Keratinocyte (primary cell): ENCODE results near the gene RGS6. TPM values are rescaled to one million over a fixed set of nuclear protein-coding genes. Genes with fewer than 3 reads are reported as not detected.

Experiments used
- DNase-seq: peaks from one replicate; pipeline ENCODE4 v3.0.0-alpha.2; 2011; ENCODE audit warnings: low read depth, missing footprints, low spot score
- FAIRE-seq: peaks from 2 replicates; lab custom pipeline; 2011; peaks lifted over from hg19 to GRCh38; lab: Jason Lieb, UNC
- H2AFZ ChIP-seq: 2 replicates; pipeline ENCODE4 v1.6.0; 2012; ENCODE audit warnings: low read length, control low read depth, inconsistent platforms; ENCODE audit not compliant: control insufficient read depth
- H3K27ac ChIP-seq: 2 replicates; pipeline ENCODE4 v1.5.1; 2011; ENCODE audit warnings: low read length; ENCODE audit not compliant: control insufficient read depth, insufficient read depth
- H3K27me3 ChIP-seq: 3 replicates; pipeline ENCODE4 v1.6.0; 2011; ENCODE audit warnings: low read length; ENCODE audit not compliant: control insufficient read depth, insufficient read depth; ENCODE audit errors: extremely low read depth
- H3K36me3 ChIP-seq, 2 experiments: 2 replicates in 1 of 2; 3 replicates in 1 of 2; pipeline ENCODE4 v1.5.1; 2011; ENCODE audit warnings: low read length in 2 of 2, mild to moderate bottlenecking in 1 of 2; ENCODE audit not compliant: control insufficient read depth in 2 of 2, insufficient read depth in 2 of 2; ENCODE audit errors: extremely low read depth in 1 of 2
- H3K4me1 ChIP-seq: 3 replicates; pipeline ENCODE4 v1.5.1; 2011; ENCODE audit warnings: low read length; ENCODE audit not compliant: control insufficient read depth, insufficient read depth; ENCODE audit errors: extremely low read depth
- H3K4me2 ChIP-seq: 3 replicates; pipeline ENCODE4 v1.6.0; 2011; ENCODE audit warnings: low read depth, low read length; ENCODE audit not compliant: control insufficient read depth, insufficient read depth; ENCODE audit errors: extremely low read depth
- H3K4me3 ChIP-seq, 3 experiments: fragments of 200-600 bp in 1 of 3; sonication (generic) in 1 of 3; 2 replicates in 2 of 3; 3 replicates in 1 of 3; pipeline ENCODE4 v1.5.1; 2011 to 2016; ENCODE audit warnings: low read length in 3 of 3, mild to moderate bottlenecking in 3 of 3, control low read depth in 2 of 3, inconsistent platforms in 1 of 3, low read depth in 1 of 3, mixed read lengths in 1 of 3, mixed run types in 1 of 3, moderate library complexity in 1 of 3; ENCODE audit not compliant: control insufficient read depth in 2 of 3, insufficient read depth in 2 of 3; ENCODE audit errors: extremely low read depth in 1 of 3
- H3K79me2 ChIP-seq: 2 replicates; pipeline ENCODE4 v1.6.0; 2012; ENCODE audit warnings: low read length; ENCODE audit not compliant: control insufficient read depth, insufficient read depth
- H3K9ac ChIP-seq: 3 replicates; pipeline ENCODE4 v1.6.0; 2011; ENCODE audit warnings: low read length; ENCODE audit not compliant: control insufficient read depth, insufficient read depth; ENCODE audit errors: extremely low read depth
- H3K9me1 ChIP-seq: 3 replicates; pipeline ENCODE4 v1.6.0; 2011; ENCODE audit warnings: low read length; ENCODE audit not compliant: control insufficient read depth, insufficient read depth; ENCODE audit errors: extremely low read depth
- H3K9me3 ChIP-seq: 2 replicates; pipeline ENCODE4 v1.5.1; 2012; ENCODE audit warnings: low read depth, low read length; ENCODE audit not compliant: control insufficient read depth
- H4K20me1 ChIP-seq: 3 replicates; pipeline ENCODE4 v1.6.0; 2011; ENCODE audit warnings: low read length; ENCODE audit not compliant: control insufficient read depth, insufficient read depth; ENCODE audit errors: extremely low read depth
- CTCF ChIP-seq, 3 experiments: IDR thresholded peaks in 1 of 3; conservative IDR thresholded peaks in 1 of 3; optimal IDR thresholded peaks in 1 of 3; 2 replicates in 2 of 3; 3 replicates in 1 of 3; pipeline versions ENCODE3 to v1.5.1; 2011; ENCODE audit warnings: low read length in 3 of 3, mild to moderate bottlenecking in 3 of 3, moderate library complexity in 2 of 3, control low read depth in 1 of 3, inconsistent platforms in 1 of 3; ENCODE audit not compliant: insufficient read depth in 2 of 3; ENCODE audit errors: extremely low read depth in 1 of 3
- EZH2 ChIP-seq: IDR thresholded peaks from one replicate; pipeline ENCODE4 v1.6.1; 2012; ENCODE audit warnings: inconsistent platforms, mild to moderate bottlenecking, low read length, moderate library complexity
- dilution Hi-C: fragments of 300-500 bp; cut with MboI; formaldehyde crosslinking; loops from one replicate; pipeline ENCODE4 v1.7.0; 2020; ENCODE audit warnings: low sequenced_read_pairs; ENCODE audit not compliant: extremely low pct_ligation_motif_present
- polyA plus RNA-seq, 5 experiments: library from polyadenylated mRNA; depleted of rRNA in 3 of 5; stranded (reverse) in 3 of 5; stranded (forward) in 1 of 5; unstranded in 1 of 5; fragments of >200 nt; gene quantifications; 1 replicate in 1 of 5; 2 replicates in 3 of 5; 3 replicates in 1 of 5; pipeline versions ENCODE4 v1.2.1 to v1.2.3, GENCODE V29; 2011 to 2012; ENCODE audit warnings: missing spikeins in 2 of 5, low read depth in 1 of 5, low replicate concordance in 1 of 5

RGS6 gene
- polyA plus RNA-seq, 1 donor (not counting 4 experiments of a cell fraction or from before 2014, with no cell fraction given) = not detected

- H4K20me1 ChIP-seq = no peaks in the 10 kb centered on the region
- H3K27me3 ChIP-seq = no peaks in the 10 kb centered on the region
- H3K9me1 ChIP-seq = no peaks in the 10 kb centered on the region
These were observed 27.2 kb upstream of the RGS6 start for GRCh38 chr14:71905031-71905430.

GRCh38 chr14:71905860-71906259, 26.4 kb upstream of the RGS6 start:
- no peaks in the 10 kb centered on the region for H3K9me3 ChIP-seq
- no peak overlapping the region for H3K4me2 ChIP-seq
- H3K9me1 ChIP-seq = no peaks in the 10 kb centered on the region
- no peaks in the 10 kb centered on the region for H4K20me1 ChIP-seq
- FAIRE-seq (no peak), DNase-seq (no peak)
- H3K4me3 ChIP-seq = no peak overlapping the region
- no peaks in the 10 kb centered on the region for H3K79me2 ChIP-seq
- H3K27me3 ChIP-seq = no peaks in the 10 kb centered on the region
- no peak overlapping the region for H2AFZ ChIP-seq
- no peak overlapping the region for H3K27ac ChIP-seq
- no peak for TF ChIP-seq CTCF (optimal IDR thresholded peaks at IDR 0.05 in 1 of 3, IDR thresholded peaks at IDR 0.05 in 1 of 3, conservative IDR thresholded peaks at IDR 0.05 in 1 of 3; ENCODE audit: extremely low read depth in 1 of 3, insufficient read depth in 2 of 3, low read length in 3 of 3)
- no peak for TF ChIP-seq EZH2
- dilution Hi-C loops = no loop called here
- no peaks in the 10 kb centered on the region for H3K4me1 ChIP-seq
- no peaks in the 10 kb centered on the region for H3K36me3 ChIP-seq
- H3K9ac ChIP-seq = no peak overlapping the region

More at GRCh38 chr14:71905031-71905430, 27.2 kb upstream of the RGS6 start:
- no peak overlapping the region for H2AFZ ChIP-seq
- TF ChIP-seq EZH2 (no peak), CTCF (optimal IDR thresholded peaks at IDR 0.05 in 1 of 3, IDR thresholded peaks at IDR 0.05 in 1 of 3, conservative IDR thresholded peaks at IDR 0.05 in 1 of 3; ENCODE audit: extremely low read depth in 1 of 3, insufficient read depth in 2 of 3, low read length in 3 of 3) (no peak)
- H3K9ac ChIP-seq = no peak overlapping the region
- no peaks in the 10 kb centered on the region for H3K36me3 ChIP-seq
- DNase-seq (no peak), FAIRE-seq (no peak)
- H3K79me2 ChIP-seq = no peaks in the 10 kb centered on the region
- no peaks in the 10 kb centered on the region for H3K9me3 ChIP-seq
- no peaks in the 10 kb centered on the region for H3K4me1 ChIP-seq
- dilution Hi-C loops = no loop called here
- H3K4me2 ChIP-seq = no peak overlapping the region
- H3K27ac ChIP-seq = no peak overlapping the region
- no peak overlapping the region for H3K4me3 ChIP-seq
